Stomach (tissue), 4 donors: ENCODE measurements around the gene ZNF442.

ENCODE experiments used
- CTCF ChIP-seq, 7 experiments: fragments of 450-650 bp in 4 of 7; fragments of 200-600 bp in 3 of 7; sonication (generic) in 3 of 7; IDR thresholded peaks; one replicate each; pipeline ENCODE4 v1.5.1; 2016 to 2019; ENCODE audit warnings: antibody characterized with exemption in 7 of 7, control low read depth in 2 of 7, mild to moderate bottlenecking in 1 of 7
- EP300 ChIP-seq: sonication (generic); formaldehyde crosslinking; IDR thresholded peaks from one replicate; pipeline ENCODE4 v1.6.1; 2017; ENCODE audit warnings: antibody characterized with exemption

DNA sequence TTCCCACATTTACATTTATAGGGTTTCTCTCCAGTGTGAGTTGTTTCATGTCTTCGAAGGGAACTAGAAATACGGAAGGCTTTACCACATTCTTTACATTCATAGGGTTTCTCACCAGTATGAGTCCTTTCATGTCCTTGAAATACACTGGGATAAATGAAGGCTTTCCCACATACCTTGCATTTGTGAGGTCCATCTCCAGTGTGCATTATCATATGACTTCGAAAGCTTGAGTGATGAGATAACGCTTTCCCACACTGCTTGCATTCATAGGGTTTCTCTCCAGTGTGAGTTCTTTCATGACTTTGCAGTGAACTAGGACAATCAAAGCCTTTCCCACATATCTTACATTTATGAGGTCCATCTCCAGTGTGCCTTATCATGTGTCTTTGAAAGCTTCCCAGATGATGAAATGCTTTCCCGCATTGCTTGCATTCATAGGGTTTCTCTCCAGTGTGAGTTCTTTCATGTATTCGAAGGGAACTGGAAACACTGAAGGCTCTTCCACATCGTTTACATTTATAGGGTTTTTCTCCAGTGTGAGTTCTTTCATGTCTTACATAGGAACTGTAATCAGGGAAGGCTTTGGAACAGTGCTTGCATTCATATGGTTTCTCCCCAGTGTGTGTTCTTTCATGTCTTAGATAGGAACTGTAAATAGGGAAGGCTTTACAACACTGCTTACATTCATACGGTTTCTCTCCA is 15.1 kb downstream of the ZNF442 start:
- TF ChIP-seq CTCF (IDR thresholded peaks at IDR 0.05), result no peak
- no peak for TF ChIP-seq EP300
